GM20000 (cell line): ENCODE results near the gene SYNDIG1.

Source experiments
- DNase-seq: peaks from one replicate; pipeline ENCODE4 v3.0.0; 2012; ENCODE audit warnings: low spot score
- TF ChIP-seq, protein P1 (sequence below): IDR thresholded peaks from 2 replicates; pipeline ENCODE4 v1.5.1; 2012; ENCODE audit warnings: mild to moderate bottlenecking, control low read depth; ENCODE audit errors: extremely low read depth, missing control alignments

SYNDIG1 gene

DNA sequence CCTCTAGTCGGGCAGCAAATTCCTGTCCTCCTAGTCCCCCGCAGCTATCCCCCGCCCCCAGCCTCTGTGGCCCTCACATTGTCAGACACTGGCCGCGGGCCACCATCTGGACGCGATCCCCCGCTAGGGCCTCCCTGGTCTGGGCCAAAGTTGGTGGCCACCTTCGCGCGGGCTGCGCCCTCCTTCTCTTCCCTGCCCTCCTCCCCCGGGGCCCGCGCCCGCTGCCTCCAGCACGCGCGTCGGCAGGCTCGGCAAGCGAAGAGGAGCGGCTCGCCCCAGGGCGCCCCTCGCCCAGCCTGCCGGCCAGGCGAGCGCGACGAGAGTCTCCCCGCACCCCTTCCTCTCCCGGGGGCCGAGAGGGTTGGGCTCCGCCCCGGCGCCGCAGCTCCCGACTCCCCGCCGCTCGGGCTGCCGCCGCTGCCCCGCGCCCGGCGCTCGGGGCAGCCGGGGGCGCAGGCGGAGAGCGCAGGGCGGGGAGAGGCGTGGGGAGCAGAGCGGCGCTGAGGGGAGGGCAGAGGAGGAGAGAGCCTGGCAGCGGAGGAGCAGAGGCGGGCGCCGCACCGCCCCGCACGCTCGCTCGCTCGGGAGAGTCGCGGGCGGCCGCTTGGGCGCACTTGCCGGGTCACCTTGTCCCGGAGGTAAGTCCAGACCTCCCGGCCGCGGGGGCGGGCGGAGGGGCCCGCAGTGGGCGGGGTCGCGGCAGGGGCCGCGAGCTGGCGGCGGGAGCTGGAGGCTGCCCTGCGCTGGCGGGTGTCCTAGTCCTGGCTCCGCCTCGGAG lies at the start of gene SYNDIG1:
TSS of gene SYNDIG1 (plus strand) at position 514 of the 778 bp plus-strand sequence. CDS start 73,469 bp downstream, outside the sequence.
- TF ChIP-seq, protein P1, sequence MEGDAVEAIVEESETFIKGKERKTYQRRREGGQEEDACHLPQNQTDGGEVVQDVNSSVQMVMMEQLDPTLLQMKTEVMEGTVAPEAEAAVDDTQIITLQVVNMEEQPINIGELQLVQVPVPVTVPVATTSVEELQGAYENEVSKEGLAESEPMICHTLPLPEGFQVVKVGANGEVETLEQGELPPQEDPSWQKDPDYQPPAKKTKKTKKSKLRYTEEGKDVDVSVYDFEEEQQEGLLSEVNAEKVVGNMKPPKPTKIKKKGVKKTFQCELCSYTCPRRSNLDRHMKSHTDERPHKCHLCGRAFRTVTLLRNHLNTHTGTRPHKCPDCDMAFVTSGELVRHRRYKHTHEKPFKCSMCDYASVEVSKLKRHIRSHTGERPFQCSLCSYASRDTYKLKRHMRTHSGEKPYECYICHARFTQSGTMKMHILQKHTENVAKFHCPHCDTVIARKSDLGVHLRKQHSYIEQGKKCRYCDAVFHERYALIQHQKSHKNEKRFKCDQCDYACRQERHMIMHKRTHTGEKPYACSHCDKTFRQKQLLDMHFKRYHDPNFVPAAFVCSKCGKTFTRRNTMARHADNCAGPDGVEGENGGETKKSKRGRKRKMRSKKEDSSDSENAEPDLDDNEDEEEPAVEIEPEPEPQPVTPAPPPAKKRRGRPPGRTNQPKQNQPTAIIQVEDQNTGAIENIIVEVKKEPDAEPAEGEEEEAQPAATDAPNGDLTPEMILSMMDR, result no peak
- no peak for DNase-seq

DNA sequence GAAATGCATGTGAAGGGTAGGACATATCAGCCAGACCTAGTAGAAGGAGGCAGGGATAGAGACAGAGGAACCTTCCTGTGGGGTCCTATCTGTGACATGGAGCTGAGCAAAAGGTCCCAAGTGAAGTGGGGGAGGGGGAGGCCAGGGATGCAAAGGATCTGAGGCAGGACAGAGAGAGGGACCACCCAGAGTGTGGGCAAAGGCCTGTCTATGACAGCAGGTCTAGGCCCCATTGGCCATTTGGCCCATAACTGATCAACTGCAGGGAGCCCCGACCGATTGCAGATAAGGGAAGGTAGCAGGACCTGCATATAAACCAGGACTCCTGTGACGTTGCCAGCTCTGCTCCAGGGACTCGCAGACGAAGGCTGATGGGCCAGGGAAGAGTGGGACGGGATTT lies 49.6 kb upstream of the SYNDIG1 start:
- no peak for DNase-seq
- TF ChIP-seq, protein P1, result no peak

DNA sequence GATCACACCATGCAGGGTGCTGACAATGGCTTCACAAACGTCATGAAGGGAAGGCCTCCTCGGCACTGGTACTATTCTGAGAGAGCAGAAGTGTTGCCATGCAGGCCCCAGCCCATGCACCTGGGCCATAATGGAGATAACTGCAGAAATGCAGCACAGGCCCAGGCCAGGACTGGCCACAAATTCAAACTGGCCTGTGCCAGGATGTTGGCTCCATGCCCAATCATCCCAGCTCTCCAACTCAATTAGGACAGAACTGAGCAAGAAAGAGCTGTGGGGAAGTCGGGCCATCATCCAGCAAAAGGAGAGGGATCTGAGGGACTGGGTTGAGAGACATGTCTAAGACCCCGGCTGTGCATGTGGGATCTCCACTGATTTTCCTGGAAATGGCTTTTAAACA lies 48.9 kb upstream of the SYNDIG1 start:
- DNase-seq, result no peak

DNA sequence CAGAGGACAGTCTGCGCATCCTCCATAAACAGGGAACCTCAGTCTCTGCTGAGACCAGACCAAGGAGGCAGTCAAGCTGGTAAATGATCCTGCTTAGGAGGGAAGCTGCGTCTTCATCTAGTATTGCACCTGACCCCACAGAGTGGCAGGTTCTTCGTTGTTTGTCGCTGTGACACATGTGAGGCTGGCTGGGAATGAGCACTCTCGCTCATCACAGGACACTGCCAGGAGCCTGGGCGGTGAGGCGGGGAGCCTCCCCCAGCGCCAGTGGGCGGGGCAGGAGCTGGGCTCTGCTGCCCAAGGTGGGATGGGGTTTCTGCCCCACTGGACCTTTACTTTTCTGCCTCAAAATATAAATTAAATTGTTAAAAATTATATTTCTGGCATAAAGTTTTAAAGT lies 48.4 kb upstream of the SYNDIG1 start:
- DNase-seq, result no peak
- TF ChIP-seq, protein P1, result no peak

More for the DNA sequence above, 48.9 kb upstream of the SYNDIG1 start:
- TF ChIP-seq, protein P1, result no peak

DNA sequence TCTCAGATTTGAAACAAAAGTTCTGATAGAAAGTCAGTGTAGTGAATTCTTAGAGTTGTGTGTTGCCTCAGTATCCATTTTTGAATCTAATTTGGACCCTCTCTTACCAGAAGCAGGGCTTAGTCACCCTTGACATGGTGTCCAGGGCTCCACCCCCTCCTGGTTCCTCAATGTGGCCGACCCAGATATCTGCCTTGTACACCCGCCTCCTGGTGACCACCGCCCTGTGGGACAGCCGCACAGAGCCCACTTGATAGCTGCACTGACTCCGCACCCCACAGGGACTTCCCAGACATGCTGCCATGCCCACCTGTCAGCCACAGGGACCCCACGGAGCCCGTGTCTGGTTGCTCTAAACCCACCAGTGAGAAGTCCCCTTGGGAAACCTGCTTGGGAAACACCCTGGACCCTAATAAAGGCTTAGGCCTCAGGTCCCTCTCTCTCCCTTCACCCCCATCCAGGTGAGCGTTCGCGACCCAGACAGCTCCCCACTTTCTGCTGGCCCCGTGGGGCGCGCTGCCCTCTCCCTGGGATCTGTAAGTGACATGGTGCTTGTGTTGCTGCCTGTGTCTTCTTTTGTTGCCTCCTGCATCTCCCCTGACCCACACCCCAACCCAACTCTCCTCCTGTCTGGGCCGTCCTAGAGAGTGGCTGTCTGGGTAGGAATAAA lies 47.2 kb upstream of the SYNDIG1 start:
- no peak for DNase-seq
- TF ChIP-seq, protein P1, result no peak

DNA sequence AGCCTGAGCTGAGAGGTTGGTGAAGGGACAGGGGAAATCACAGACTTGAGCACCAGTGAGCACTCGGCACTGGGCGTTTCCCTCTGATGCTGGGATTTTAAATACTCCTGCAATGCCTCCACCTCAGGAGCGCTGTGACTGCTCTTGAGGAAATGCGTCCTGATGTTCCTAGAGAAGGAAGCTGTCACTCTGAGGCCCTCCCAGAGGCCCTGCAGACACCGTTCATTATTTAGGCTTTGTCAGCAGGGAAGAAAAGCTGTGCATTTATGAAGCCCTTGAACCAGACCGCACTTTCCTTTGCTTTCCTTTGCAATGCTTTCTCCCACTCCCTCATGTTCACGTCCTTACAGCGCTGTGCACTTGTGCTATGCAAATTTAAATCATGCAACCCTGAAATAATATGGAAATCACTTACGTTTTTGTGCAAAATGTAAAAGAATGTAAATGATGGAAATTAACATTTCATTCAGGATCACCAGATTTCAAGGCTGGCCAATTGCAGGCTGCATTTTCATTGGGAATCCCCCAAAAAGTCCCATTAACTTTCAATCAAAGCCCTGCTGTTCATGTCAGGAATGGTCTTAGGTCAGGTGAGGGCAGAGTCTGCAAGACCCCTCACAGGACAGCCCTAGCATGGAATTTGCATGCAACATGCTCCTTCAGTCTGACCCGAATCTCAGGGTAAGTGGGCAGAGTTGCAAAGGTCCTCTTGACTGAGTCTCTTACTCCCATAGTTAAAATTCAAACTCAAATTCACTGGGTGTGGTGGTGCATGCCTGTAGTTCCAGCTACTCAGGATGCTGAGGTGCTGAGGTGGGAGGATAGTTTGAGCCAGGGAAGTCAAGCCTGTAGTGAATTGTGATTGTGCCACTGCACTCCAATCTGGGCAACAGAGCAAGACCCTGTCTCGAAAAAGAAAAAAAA lies 45.8 kb upstream of the SYNDIG1 start:
- TF ChIP-seq, protein P1, result no peak
- no peak for DNase-seq
